HG03045 (cell line): ENCODE results near the gene RNF32.

ENCODE experiments used
- ATAC-seq: cut with Tn5 transposase; IDR thresholded peaks from one replicate; pipeline ENCODE4 v1.9.1; 2021; ENCODE audit warnings: mild to moderate bottlenecking, moderate library complexity; ENCODE audit not compliant: unreplicated experiment

The RNF32 gene

GRCh38 chr7:156640257-156640948, at the start of gene RNF32:
Gene RNF32, plus strand, starts transcription at chr7:156640774. Its CDS starts 3,104 bp downstream, at chr7:156643878.
- ATAC-seq = peak; percentile 82

DNA sequence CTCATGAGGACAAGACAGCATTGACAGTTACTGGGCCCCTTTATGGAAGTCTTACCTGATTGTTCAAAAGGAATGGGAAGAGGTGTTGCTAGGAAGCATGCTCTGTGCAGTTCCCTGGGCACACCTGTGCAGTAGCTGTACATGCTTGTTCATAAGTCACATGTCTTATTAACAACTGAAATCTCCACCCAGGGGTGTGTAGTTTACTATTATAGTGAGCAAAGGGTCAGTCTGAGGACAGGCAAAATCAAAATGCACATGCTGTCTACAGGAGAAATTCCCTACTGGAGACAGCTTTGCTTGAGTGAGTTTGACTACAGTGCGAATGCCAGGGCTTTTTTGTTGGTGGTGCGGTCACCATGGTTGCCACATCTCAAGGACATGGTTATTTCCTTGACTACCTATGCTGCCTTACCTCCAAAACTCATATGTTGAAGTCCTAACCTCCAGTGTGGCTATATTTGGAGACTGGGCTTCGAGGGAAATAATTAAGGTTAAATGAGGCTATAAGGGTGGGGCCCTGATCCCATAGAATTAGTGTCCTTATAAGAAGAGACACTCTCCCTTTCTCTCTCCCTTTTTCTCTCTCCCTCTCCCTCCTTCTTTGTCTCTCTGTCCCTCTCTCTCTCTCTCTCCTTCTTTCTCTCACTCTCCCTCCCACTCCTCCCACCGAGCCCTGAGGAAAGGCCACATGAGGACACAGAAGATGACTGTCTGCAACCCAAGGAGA, 48.3 kb upstream of the RNF32 start:
- ATAC-seq = no peak

DNA sequence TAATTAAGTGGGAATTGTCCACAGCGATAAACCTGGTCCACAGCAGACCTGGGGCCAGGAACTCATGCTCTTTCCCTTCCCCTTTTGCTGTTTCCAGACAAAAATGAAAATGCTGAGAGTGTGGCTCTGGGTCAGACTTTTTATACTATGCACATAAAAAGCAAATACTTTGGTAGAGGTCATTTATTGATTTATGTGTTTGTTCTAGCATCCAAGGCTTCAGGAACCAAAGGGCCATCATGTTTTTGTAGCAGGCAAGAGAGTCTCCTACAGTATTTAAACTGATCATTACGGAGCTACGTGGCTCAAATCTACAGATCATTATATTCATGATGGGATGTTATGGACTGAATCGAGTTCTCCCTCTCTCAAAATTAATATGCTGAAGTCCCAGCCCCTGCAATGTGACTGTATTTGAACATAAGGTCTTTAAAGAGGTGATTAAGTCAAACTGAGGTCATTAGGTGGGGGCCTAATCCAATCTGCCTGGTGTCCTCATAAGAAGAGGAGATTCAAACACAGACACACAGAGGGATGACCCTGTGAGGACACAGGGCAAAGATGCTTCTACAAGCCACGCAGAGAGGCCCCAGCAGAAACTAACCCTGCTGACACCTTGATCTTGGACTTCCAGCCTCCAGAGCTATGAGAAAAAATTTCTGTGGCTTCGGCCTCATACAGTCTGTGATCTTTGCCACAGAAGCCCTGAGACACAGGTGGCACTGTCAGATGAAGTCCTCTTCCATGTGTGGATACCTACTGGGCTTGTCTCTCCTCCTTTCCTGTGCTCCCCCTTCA, 46.1 kb upstream of the RNF32 start:
- ATAC-seq = no peak

- no peak for ATAC-seq
Observed at GRCh38 chr7:156600496-156600895, 40.1 kb upstream of the RNF32 start.

DNA sequence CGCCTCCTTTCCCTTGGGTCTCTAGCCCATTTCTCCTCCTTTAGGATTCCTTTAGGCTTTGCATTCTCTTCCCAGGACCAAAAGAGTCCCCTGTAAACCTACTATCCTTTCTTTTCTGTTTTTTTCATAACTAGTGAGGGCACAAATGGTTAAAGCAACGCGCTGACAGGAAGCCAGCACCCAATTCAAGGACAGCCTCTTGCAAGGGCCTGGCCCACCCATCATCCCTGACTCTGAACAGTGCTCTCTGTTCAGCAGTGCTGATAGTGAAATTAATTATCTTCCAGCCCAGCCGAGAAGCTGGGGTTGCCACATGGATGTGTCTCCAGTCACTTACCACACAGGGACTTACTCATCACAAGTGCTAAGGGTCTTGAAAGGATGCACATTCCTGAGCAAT, 38.3 kb upstream of the RNF32 start:
- ATAC-seq = no peak

DNA sequence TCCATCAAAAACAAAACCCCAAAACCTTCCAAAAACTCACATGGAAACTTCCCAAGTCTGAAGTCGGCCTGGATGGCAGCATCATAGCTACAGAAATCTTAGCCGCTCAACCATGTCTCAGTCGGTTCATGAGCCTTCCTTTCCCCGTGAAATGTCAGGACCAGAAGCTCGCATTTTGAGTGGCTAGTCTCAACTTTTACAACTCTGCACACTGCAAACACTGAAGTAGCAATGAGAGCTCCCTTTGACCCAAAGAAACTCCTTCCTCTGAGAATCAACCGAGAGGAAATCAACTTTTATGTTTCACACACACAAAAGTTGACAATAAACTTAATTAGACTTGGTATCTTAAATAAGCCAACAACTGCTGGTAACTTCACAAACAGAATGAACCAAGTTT, 37.6 kb upstream of the RNF32 start:
- no peak for ATAC-seq

DNA sequence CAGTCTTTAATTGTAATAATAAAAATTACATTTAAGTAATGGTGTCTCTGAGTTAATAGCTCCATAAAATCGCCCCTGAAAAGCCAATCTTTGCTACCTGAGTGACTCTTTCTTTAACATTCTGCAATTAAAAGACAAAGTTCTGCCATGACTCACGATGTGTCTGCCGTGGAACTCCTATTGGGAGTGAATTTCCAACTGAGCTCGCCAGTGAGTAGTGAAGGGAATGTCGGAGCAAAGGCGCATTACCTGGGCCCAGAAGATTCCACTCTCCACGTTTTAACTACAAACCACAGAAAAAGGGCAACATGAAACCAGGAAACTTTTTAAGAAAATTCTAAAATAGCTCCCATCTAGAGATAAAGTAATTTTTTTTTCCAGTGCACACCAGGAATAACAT, 36.9 kb upstream of the RNF32 start:
- ATAC-seq = no peak

- no peak for ATAC-seq
Observed at GRCh38 chr7:156604311-156604710, 36.3 kb upstream of the RNF32 start.

- ATAC-seq = no peak
Observed at GRCh38 chr7:156604836-156605695, 35.5 kb upstream of the RNF32 start.

- ATAC-seq = no peak
Observed at GRCh38 chr7:156606135-156606534, 34.4 kb upstream of the RNF32 start.

GRCh38 chr7:156606691-156607331, 33.8 kb upstream of the RNF32 start:
- ATAC-seq = no peak

GRCh38 chr7:156607332-156608172, 33.0 kb upstream of the RNF32 start:
- ATAC-seq = no peak

DNA sequence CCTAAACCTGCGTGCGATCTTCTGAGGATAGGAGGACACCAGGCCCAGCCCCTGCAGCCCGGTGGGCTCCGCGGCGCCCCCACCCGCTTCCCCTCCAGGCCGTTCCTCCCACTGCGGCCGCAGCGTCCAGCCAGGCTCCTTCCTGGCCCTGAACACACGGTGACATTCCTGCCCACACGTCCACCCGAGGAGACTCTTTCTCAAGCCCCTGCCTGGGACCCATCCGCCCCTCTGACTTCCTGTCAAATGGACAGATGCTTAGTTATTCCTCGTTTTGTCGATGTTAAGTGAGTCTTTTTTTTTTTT, 32.4 kb upstream of the RNF32 start:
- no peak for ATAC-seq

DNA sequence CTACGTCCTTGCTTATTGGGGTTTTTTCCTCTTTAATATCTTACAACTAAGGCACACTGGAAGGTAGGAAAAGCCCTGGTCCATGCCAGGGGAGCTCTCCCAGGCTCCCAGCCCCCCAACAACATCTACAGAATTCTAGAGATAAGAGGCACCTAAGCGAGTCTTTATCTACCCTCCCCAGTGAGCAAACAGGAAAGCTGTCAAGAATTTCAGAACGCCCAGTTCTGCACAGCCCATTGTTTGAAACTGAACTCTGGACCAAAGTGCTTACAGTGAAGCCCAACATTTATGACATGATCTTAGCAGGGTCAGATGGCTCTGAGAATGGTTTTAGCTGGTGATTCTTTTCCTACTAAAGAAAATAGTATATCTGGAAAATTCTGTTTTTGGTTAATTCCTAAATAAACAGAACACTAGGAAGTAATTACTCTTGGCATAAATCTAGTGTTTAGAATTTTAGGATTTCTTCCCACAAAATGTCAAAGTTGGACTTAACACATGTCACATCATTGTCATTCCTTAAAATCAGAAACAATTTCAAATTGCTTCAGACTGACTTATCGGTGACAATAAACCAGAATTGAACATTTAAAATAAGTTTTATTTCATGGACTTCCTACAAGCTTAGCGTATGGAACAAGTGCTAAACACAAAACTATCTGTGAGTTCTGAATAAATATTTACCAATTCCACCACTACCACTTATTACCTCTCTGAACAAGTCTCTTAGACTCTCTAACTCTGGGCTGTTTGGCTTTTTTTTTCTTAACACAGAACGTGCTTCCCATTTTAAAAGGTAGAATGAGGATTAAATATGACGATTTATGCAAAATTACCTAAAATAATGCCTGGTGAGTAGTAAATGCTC, 31.3 kb upstream of the RNF32 start:
- no peak for ATAC-seq

DNA sequence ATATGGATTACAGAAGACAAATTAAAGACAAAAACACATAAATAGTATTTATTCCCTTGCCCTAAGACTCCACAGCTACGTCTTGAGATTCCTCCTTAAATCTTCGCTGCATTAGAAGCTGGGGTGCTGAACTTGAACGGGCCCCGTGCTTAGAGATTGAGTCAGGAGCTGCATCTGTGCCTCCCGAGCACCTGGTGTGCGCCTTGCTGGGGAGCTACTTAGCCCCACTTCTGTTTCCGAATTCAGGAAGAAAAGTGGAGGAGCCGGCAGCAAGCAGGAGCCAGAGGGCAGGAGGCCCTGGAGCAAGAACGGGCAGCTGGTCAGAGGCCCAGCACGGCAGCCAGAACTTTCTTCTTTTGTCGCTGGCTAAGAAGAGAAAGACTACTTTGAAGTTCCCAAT, 30.4 kb upstream of the RNF32 start:
- ATAC-seq = no peak

GRCh38 chr7:156610601-156611000, 30.0 kb upstream of the RNF32 start:
- ATAC-seq = no peak

GRCh38 chr7:156611014-156612010, 29.3 kb upstream of the RNF32 start:
- ATAC-seq = no peak
